Choroid plexus epithelial cell (primary cell): Measurements from ENCODE around the gene HIVEP3.

Experiments used
- DNase-seq: peaks from one replicate; pipeline ENCODE4 v3.0.0-alpha.2; 2010; ENCODE audit warnings: low read depth
- H3K4me3 ChIP-seq: 2 replicates; pipeline ENCODE4 v1.5.1; 2011; ENCODE audit warnings: low read depth, mild to moderate bottlenecking, control low read depth, low read length, moderate library complexity
- CTCF ChIP-seq: conservative IDR thresholded peaks from 2 replicates; pipeline ENCODE4 v1.5.1; 2011; ENCODE audit warnings: low read depth, mild to moderate bottlenecking, control low read depth, inconsistent platforms, low read length, moderate library complexity

HIVEP3 gene

GRCh38 chr1:41677620-41678019 lies 241.1 kb downstream of the HIVEP3 start:
- no peak for DNase-seq
- no peak for TF ChIP-seq CTCF

GRCh38 chr1:41675401-41675800 lies 243.3 kb downstream of the HIVEP3 start:
- H3K4me3 ChIP-seq: no peak overlapping the region
- DNase-seq: no peak
- TF ChIP-seq CTCF: no peak

More at GRCh38 chr1:41677620-41678019, 241.1 kb downstream of the HIVEP3 start:
- H3K4me3 ChIP-seq: no peak overlapping the region

GRCh38 chr1:41674522-41674921 lies 244.2 kb downstream of the HIVEP3 start:
- DNase-seq: no peak
- TF ChIP-seq CTCF: no peak

GRCh38 chr1:41673806-41674205 lies 244.9 kb downstream of the HIVEP3 start:
- no peak for TF ChIP-seq CTCF
- no peak overlapping the region for H3K4me3 ChIP-seq
- DNase-seq: no peak

More at GRCh38 chr1:41674522-41674921, 244.2 kb downstream of the HIVEP3 start:
- H3K4me3 ChIP-seq: no peak overlapping the region

- H3K4me3 ChIP-seq: no peak overlapping the region
- no peak for TF ChIP-seq CTCF
- DNase-seq: peak; percentile 84
Observed at GRCh38 chr1:41673378-41673777, 245.3 kb downstream of the HIVEP3 start.

GRCh38 chr1:41672641-41673361 lies 245.9 kb downstream of the HIVEP3 start:
- TF ChIP-seq CTCF: no peak
- peak; percentile 67 for DNase-seq
- no peak overlapping the region for H3K4me3 ChIP-seq

- peak; percentile 77 for DNase-seq
- no peak overlapping the region for H3K4me3 ChIP-seq
Observed at GRCh38 chr1:41672173-41672572, 246.5 kb downstream of the HIVEP3 start.

More at GRCh38 chr1:41672173-41672572, 246.5 kb downstream of the HIVEP3 start:
- no peak for TF ChIP-seq CTCF
